Tibial nerve (tissue), 3 donors: ENCODE results near the gene DRAXIN.

ENCODE experiments used
- POLR2A ChIP-seq, 2 donors: fragments of 450-650 bp; IDR thresholded peaks; one replicate each; pipeline ENCODE4 v1.6.1; 2017; ENCODE audit warnings: antibody characterized with exemption in 2 of 2, mild to moderate bottlenecking in 2 of 2, moderate library complexity in 2 of 2
- TF ChIP-seq, protein P1 (sequence below), 5 experiments: fragments of 200-600 bp in 3 of 5; fragments of 450-650 bp in 2 of 5; sonication (generic) in 3 of 5; IDR thresholded peaks; one replicate each; pipeline ENCODE4 v1.5.1; 2016 to 2019; ENCODE audit warnings: antibody characterized with exemption in 5 of 5, mild to moderate bottlenecking in 3 of 5, moderate library complexity in 2 of 5

DNA sequence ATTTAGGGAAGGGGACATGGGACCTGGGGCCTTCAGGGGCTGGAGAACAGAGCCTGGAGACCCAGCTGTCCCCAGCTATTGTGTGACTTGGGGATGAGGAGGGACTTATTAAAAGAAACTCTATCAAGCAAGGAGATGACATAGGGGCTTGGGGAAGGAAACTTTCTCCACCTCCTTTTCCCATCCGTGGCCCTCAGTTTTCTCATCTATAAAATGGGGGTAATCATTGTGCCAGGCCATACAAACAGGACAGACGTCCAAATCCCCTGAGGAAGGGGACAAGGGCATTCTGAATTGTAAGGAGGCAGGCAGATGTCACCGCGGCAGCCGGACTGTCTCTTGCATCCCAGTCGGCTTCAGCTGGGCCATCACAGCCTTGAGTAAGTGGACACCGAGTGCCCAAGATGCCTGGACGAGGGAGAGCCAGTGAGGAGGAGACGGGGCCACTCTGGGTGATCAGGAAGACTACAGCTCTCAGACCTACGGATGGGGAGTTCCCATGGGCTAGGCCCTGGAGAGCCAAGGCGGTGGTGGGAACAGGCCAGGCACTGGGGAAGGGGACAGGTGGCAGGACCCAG, 39.2 kb upstream of the DRAXIN start:
- no peak for TF ChIP-seq POLR2A (IDR thresholded peaks at IDR 0.05)
- TF ChIP-seq, protein P1, sequence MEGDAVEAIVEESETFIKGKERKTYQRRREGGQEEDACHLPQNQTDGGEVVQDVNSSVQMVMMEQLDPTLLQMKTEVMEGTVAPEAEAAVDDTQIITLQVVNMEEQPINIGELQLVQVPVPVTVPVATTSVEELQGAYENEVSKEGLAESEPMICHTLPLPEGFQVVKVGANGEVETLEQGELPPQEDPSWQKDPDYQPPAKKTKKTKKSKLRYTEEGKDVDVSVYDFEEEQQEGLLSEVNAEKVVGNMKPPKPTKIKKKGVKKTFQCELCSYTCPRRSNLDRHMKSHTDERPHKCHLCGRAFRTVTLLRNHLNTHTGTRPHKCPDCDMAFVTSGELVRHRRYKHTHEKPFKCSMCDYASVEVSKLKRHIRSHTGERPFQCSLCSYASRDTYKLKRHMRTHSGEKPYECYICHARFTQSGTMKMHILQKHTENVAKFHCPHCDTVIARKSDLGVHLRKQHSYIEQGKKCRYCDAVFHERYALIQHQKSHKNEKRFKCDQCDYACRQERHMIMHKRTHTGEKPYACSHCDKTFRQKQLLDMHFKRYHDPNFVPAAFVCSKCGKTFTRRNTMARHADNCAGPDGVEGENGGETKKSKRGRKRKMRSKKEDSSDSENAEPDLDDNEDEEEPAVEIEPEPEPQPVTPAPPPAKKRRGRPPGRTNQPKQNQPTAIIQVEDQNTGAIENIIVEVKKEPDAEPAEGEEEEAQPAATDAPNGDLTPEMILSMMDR (IDR thresholded peaks at IDR 0.05): no peak
